Measurements from ENCODE around the gene SEC14L1.

GRCh38 chr17:77200711-77201110 lies 59.9 kb downstream of the SEC14L1 start:
- TF ChIP-seq POLR2AphosphoS5 (IDR thresholded peaks at IDR 0.05) (peak; percentile 45 to 58), EP300 (IDR thresholded peaks at IDR 0.05) (peak in 2 of 4 donors; percentile 23 to 88)
